Measurements from ENCODE around the gene CAVIN4.

Gene CAVIN4, protein sequence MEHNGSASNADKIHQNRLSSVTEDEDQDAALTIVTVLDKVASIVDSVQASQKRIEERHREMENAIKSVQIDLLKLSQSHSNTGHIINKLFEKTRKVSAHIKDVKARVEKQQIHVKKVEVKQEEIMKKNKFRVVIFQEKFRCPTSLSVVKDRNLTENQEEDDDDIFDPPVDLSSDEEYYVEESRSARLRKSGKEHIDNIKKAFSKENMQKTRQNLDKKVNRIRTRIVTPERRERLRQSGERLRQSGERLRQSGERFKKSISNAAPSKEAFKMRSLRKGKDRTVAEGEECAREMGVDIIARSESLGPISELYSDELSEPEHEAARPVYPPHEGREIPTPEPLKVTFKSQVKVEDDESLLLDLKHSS

DNA sequence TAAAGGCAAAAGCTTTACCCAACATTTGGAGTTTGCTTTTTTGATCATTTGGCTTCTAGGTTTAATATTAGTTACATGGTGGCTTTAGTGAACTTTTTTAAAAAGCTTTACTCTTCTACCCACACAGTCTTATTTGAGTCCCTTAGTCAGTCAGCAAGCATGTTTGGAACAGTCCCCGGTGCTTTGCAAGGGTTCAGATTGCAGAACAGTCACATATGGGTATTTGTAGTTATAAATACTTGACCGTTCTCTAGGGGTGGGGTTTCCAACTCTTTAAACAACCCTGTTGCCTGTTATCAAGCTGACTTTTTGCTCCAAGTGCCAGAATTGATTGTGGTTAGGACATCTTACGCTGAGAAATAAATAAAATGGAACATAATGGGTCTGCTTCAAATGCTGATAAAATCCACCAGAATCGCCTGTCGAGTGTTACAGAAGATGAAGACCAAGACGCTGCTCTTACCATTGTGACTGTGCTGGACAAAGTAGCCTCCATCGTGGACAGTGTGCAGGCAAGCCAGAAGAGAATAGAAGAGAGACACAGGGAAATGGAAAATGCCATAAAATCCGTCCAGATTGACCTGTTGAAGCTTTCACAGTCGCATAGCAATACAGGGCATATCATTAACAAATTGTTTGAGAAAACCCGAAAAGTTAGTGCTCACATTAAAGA, at the start of gene CAVIN4:
Gene CAVIN4, plus strand, starts transcription at position 304 of the 673 bp plus-strand sequence. Its CDS starts 65 bp downstream, at position 369.
- ATAC-seq (ENCODE audit: low read depth) (no peak), DNase-seq (ENCODE audit: low spot score in 2 of 2) (no peak)
- H3K4me3 Mint-ChIP-seq = no peak within 1 kb of the TSS
- no peaks in the 10 kb centered on the region for H3K4me1 Mint-ChIP-seq
- no peaks in the 10 kb centered on the region for H3K36me3 Mint-ChIP-seq
- H3K9me3 Mint-ChIP-seq = no peaks in the 10 kb centered on the region
- H3K27ac Mint-ChIP-seq = no peak within 1 kb of the TSS
- H3K27me3 Mint-ChIP-seq = no peaks in the 10 kb centered on the region

DNA sequence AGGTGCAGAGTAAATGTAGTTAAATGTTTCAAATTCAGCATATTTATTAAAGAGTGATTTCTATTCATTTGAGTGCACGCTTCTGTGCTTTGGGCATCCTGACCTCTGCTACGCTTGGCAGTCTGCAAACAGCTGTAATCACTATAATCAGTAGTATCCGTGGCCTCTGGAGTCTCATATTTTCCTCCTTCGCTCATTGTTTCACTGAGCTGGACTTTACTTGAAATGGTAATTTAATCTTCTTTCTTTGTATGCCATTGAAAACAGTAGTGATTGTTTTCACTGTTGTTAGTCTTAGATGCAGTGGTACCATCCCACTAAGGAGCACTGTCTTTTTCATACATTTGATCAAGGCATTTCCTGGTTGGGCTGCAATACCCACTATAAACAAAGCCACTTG, 43.5 kb upstream of the CAVIN4 start:
- Mint-ChIP-seq H3K4me1 (no peaks in the 10 kb centered on the region), H3K4me3 (no peak overlapping the region), H3K36me3 (no peaks in the 10 kb centered on the region), H3K27ac (no peak overlapping the region), H3K9me3 (no peaks in the 10 kb centered on the region), H3K27me3 (no peaks in the 10 kb centered on the region)
- ATAC-seq (ENCODE audit: low read depth) (no peak), DNase-seq (ENCODE audit: low spot score in 2 of 2) (no peak)

DNA sequence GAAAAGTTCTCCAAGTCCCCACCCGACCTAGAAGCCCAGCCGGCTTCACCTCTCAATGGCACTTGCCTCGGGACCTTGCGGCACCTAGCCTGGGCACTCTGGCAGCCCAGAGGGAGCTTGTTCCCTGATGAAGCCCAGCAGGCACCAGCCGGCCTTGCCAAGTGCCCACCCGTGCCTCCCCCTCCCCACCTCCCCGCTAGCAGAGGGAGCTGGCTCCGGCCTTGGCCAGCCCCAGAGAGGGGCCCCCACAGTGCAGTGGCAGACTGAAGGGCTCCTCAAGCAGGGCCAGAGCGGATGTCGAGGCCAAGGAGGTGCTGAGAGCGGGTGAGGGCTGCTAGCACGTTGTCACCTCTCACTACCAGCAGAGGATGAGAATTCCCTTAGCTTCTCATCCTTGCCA, 37.6 kb upstream of the CAVIN4 start:
- Mint-ChIP-seq H3K4me1 (no peaks in the 10 kb centered on the region), H3K4me3 (no peak overlapping the region), H3K36me3 (peaks cover 14% of the 10 kb centered on the region), H3K27me3 (no peaks in the 10 kb centered on the region), H3K27ac (no peak overlapping the region), H3K9me3 (peaks cover 3% of the 10 kb centered on the region)
- DNase-seq (ENCODE audit: low spot score in 2 of 2) (no peak), ATAC-seq (ENCODE audit: low read depth) (no peak)

DNA sequence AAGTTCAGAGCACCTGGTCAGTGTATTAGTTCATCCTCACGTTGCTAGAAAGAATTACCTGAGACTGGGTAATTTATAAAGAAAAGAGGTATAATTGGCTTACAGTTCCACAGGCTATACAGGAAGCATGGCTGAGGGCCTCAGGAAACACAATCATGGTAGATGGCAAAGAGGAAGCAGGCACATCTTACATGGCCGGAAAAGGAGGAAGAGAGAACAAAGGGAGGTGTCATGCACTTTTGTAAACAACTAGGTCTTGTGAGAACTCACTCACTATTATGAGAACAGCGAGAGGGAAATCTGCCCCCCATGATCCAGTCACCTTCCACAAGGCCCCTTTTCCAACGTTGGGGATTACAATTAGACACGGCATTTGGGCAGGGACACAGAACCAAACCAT, 28.8 kb upstream of the CAVIN4 start:
- H3K9me3 Mint-ChIP-seq = peaks cover 19% of the 10 kb centered on the region
- H3K27me3 Mint-ChIP-seq = no peaks in the 10 kb centered on the region
- H3K4me1 Mint-ChIP-seq = peaks cover 10% of the 10 kb centered on the region
- H3K4me3 Mint-ChIP-seq = no peak overlapping the region
- ATAC-seq (ENCODE audit: low read depth) = peak; percentile 32
- peaks cover 26% of the 10 kb centered on the region for H3K36me3 Mint-ChIP-seq
- DNase-seq (ENCODE audit: low spot score in 2 of 2) = no peak
- peak overlapping the region; percentile 39 for H3K27ac Mint-ChIP-seq

DNA sequence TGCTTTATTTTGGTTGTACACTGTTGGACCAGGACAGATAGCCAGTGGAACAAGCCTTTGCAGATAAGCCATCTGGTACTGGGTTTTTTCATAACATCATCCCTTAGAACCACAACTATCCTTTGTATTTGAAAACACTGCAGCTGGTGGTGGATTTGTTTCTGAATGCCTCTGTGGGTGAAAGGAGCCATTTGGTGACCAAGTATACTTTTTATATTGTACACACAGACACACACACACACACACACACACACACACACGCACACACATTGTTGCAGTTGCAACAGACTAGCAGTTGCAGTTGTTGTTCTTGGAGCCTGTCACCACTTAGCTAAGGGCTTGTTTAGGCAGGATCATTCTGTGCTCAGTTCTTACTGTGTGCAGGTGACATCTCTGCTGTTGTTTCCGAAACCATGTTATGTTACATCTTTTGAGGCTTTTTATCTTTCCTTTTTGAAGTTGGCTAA, 22.9 kb upstream of the CAVIN4 start:
- no peak overlapping the region for H3K27ac Mint-ChIP-seq
- DNase-seq (ENCODE audit: low spot score in 2 of 2) = no peak
- no peaks in the 10 kb centered on the region for H3K27me3 Mint-ChIP-seq
- peaks cover 3% of the 10 kb centered on the region for H3K9me3 Mint-ChIP-seq
- H3K4me3 Mint-ChIP-seq = no peak overlapping the region
- peaks cover 10% of the 10 kb centered on the region for H3K36me3 Mint-ChIP-seq
- H3K4me1 Mint-ChIP-seq = no peaks in the 10 kb centered on the region
- ATAC-seq (ENCODE audit: low read depth) = no peak

DNA sequence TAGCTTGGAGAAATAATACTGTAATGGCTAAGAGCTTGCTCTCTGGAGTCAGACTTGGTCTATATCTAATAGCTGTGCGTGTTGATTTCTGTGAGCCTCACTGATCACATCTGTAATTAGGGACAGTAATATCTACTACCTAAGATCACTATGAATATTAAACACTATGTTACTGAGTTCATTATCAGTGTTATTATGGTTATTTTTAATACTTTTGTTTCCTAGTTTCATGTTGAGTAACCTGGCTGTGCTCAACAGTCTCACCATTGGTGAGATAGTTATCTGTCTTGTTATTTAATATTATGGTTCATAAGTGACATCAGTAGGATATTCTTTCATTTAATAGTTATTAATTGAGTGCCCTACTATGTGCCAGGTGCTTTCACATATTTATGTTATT, 22.4 kb upstream of the CAVIN4 start:
- Mint-ChIP-seq H3K27me3 (no peaks in the 10 kb centered on the region), H3K27ac (no peak overlapping the region), H3K9me3 (peaks cover 1% of the 10 kb centered on the region), H3K36me3 (peaks cover 8% of the 10 kb centered on the region), H3K4me3 (no peak overlapping the region), H3K4me1 (no peaks in the 10 kb centered on the region)
- ATAC-seq (ENCODE audit: low read depth) = no peak
- no peak for DNase-seq (ENCODE audit: low spot score in 2 of 2)

DNA sequence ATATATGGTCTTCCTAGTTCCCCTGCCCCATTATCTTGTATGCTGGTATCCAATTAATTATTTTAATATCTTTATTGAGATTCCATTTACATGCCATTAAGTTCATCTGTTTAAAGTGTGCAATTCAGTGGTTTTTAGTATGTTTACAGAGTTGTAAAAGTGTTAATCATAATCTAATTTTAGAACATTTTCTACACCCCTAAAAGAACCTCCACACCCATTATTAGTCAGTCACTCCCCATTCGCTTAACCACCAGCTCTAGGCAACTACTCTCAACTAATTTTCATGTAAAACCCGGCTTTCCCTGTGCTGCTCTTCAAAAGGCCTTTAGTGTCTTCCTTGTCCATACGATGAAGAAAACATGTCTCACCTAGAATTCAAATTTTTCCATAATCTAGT, 20.8 kb upstream of the CAVIN4 start:
- Mint-ChIP-seq H3K4me3 (no peak overlapping the region), H3K4me1 (no peaks in the 10 kb centered on the region), H3K27me3 (no peaks in the 10 kb centered on the region), H3K9me3 (no peaks in the 10 kb centered on the region), H3K27ac (no peak overlapping the region), H3K36me3 (peaks cover 4% of the 10 kb centered on the region)
- ATAC-seq (ENCODE audit: low read depth) (no peak), DNase-seq (ENCODE audit: low spot score in 2 of 2) (no peak)

DNA sequence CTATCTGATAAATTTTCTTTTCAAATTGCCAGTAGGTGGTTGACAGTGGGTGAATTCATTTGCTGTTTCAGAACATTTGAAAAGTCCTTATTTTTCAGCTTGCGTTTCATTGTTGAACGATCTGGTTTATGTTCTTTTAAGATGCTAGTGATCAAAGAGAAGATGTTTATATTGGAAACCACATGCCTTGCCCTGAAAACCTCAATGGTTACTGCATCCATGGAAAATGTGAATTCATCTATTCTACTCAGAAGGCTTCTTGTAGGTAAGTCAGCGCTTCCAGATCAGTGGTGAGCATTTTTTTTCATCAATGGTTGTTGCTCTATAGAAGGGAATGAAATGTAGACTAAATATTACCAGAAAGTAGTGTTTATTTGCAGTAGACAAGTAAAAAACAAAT, 16.6 kb upstream of the CAVIN4 start:
- peaks cover 4% of the 10 kb centered on the region for H3K36me3 Mint-ChIP-seq
- H3K27ac Mint-ChIP-seq = no peak overlapping the region
- H3K9me3 Mint-ChIP-seq = no peaks in the 10 kb centered on the region
- no peaks in the 10 kb centered on the region for H3K27me3 Mint-ChIP-seq
- DNase-seq (ENCODE audit: low spot score in 2 of 2) (no peak), ATAC-seq (ENCODE audit: low read depth) (no peak)
- H3K4me3 Mint-ChIP-seq = no peak overlapping the region
- H3K4me1 Mint-ChIP-seq = no peaks in the 10 kb centered on the region

DNA sequence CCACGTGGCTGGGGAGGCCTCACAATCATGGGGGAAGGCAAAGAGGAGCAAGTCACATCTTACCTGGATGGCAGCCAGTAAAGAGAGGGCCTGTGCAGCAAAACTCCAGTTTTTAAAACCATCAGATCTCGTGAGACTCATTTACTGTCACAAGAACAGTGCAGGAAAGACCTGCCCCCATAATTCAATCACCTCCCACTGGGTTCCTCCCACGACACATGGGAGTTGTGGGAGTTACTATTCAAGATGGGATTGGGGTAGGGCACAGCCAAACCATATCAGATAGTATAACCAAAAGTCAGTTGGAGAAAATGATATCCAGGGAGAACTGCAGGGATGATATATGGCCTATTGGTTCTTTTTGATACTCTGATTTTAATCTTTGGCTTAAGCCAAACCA, 10.0 kb upstream of the CAVIN4 start:
- H3K36me3 Mint-ChIP-seq = peaks cover 2% of the 10 kb centered on the region
- H3K27me3 Mint-ChIP-seq = peaks cover 1% of the 10 kb centered on the region
- H3K9me3 Mint-ChIP-seq = peaks cover 1% of the 10 kb centered on the region
- DNase-seq (ENCODE audit: low spot score in 2 of 2) = no peak
- no peaks in the 10 kb centered on the region for H3K4me1 Mint-ChIP-seq
- ATAC-seq (ENCODE audit: low read depth) = no peak
- no peak overlapping the region for H3K4me3 Mint-ChIP-seq
- no peak overlapping the region for H3K27ac Mint-ChIP-seq

DNA sequence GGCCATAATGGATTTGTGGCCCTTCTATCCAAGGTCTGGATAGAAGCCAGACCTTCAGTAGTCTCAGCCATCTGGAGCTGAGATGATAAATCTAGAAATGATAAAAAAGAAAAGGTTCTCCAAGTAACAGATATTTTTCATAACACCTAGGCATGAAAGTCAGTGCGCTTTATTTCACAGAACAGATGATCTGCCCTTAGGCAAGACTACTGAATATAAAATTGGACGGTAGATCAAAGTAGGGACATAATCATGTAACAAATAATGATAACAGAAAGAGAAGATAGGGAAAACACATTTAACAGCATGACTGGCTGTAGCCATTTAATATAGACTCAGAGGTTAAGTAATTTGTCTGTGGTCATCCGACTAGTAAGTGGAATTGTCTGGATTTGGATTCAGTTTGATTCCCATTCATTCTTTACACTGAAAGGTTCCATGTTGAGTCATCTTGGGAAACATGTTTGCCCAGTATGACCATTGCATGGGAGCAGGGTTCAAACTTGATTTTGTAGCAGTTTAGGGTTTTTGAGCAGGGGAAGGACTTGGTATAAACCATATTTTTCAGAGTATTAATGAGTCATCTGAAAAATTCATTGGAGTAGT, 4.1 kb upstream of the CAVIN4 start:
- Mint-ChIP-seq H3K4me3 (no peak overlapping the region), H3K36me3 (peaks cover 2% of the 10 kb centered on the region), H3K9me3 (peaks cover 1% of the 10 kb centered on the region), H3K27ac (no peak overlapping the region), H3K4me1 (no peaks in the 10 kb centered on the region), H3K27me3 (peaks cover 1% of the 10 kb centered on the region)
- ATAC-seq (ENCODE audit: low read depth) = no peak
- no peak for DNase-seq (ENCODE audit: low spot score in 2 of 2)

DNA sequence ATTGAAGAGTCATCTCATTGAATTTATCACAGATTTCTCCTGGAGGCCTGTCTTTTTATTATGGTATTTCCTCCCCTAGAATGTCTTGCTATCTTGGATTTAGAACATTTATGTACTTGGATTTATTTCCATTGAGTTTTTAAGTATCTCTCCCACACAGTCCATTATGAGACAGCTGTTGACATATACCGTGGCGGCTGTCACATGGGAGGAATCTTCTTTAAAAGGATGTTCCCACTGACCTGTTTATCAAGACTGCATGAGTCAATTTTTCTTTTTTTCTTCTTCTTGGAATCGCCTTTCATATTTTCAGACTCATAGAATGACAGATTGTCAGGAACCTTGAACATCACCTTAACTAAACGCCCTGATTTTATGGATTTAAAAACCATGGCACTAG, 2.9 kb upstream of the CAVIN4 start:
- H3K27ac Mint-ChIP-seq = no peak overlapping the region
- no peaks in the 10 kb centered on the region for H3K27me3 Mint-ChIP-seq
- H3K4me1 Mint-ChIP-seq = no peaks in the 10 kb centered on the region
- ATAC-seq (ENCODE audit: low read depth) = no peak
- DNase-seq (ENCODE audit: low spot score in 2 of 2) = no peak
- no peaks in the 10 kb centered on the region for H3K9me3 Mint-ChIP-seq
- no peak overlapping the region for H3K4me3 Mint-ChIP-seq
- H3K36me3 Mint-ChIP-seq = no peaks in the 10 kb centered on the region

DNA sequence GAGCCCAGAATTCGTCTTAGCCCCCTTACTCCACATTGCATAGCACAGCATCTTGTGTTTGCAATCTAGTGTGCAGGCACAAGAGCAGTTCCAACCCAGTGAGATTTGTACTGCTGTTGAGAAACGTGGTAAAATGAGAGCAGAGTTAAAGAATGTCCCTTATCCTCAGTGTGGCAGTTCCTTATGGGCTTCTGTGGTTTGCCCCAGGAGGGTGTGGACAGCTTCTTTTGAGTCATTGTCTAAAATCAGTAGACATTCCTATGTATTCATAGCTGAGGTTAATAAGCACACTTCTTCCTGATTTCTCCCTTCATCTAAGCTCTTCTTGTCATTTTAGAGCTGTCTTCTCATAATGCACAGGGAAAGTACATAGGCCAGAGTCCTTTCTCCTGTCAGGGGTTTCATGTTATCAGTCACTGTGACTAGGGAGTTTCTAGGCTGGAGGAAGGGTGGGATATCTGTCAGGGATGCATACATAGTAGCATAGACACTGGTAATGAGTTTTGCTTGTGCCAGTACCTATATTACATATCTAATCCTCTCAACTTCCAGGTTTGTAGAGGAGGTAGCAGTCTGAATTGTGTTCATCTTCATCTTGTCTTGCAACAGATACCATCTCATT, 2.0 kb upstream of the CAVIN4 start:
- no peak for DNase-seq (ENCODE audit: low spot score in 2 of 2)
- Mint-ChIP-seq H3K9me3 (no peaks in the 10 kb centered on the region), H3K27ac (no peak overlapping the region), H3K4me3 (no peak overlapping the region), H3K36me3 (no peaks in the 10 kb centered on the region), H3K27me3 (no peaks in the 10 kb centered on the region), H3K4me1 (no peaks in the 10 kb centered on the region)
- ATAC-seq (ENCODE audit: low read depth) = no peak

DNA sequence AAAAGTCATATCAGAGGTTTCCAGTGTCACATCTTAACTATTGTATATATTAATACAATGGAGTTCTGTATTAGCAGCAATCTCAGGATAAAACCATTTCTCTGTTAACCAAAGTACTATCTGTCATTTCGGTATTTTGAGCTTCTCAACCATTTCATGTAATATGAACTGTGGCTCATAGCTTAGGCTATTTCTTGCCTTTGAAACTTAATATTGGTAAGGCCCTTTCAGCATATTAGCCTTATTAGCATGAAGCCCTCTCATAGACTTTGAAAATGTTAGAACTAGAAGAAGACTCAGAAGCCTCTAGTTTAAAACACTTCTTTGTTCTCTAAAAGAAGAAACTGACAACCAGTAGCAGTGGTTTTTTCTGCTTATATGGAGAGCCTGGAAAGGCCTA, 731 bp downstream of the CAVIN4 start:
- Mint-ChIP-seq H3K27ac (no peak overlapping the region), H3K9me3 (no peaks in the 10 kb centered on the region), H3K4me3 (no peak overlapping the region), H3K4me1 (no peaks in the 10 kb centered on the region), H3K36me3 (no peaks in the 10 kb centered on the region), H3K27me3 (no peaks in the 10 kb centered on the region)
- ATAC-seq (ENCODE audit: low read depth) = no peak
- DNase-seq (ENCODE audit: low spot score in 2 of 2) = no peak

DNA sequence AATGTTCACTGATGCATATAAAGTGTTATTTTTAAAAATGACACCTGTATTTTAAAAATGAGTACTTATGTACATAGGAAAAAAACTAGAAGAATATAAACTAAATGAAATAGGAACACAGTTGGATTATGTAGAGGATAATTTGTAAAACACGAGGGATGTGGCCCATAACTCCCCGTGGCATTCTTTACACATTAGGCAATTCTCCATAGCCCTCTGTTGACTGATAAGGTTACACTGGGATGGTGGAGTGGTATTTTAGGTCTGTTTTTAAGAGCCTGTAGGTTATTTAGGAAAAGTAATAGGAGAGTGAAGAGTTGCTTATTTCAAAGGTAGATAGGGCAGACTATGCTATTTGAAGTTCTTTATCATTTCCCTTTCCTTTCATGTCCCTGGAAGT, 1.8 kb downstream of the CAVIN4 start:
- no peaks in the 10 kb centered on the region for H3K36me3 Mint-ChIP-seq
- no peak overlapping the region for H3K4me3 Mint-ChIP-seq
- ATAC-seq (ENCODE audit: low read depth) = no peak
- H3K9me3 Mint-ChIP-seq = no peaks in the 10 kb centered on the region
- H3K4me1 Mint-ChIP-seq = no peaks in the 10 kb centered on the region
- no peaks in the 10 kb centered on the region for H3K27me3 Mint-ChIP-seq
- H3K27ac Mint-ChIP-seq = no peak overlapping the region
- no peak for DNase-seq (ENCODE audit: low spot score in 2 of 2)

Measured in memory B cell (primary cell).